CD14-positive monocyte (primary cell): ENCODE data around the gene RASSF4. TPM values are rescaled to one million over a fixed set of nuclear protein-coding genes. Genes with fewer than 3 reads are reported as not detected.
A peak's percentile ranks its signal among the peaks of the same experiment; 100 is the strongest.

Source experiments
- DNase-seq, 3 donors: peaks; one replicate each; pipeline ENCODE4 v3.0.0-alpha.2; 2011 to 2022
- H2AFZ ChIP-seq: 2 replicates; pipeline ENCODE4 v1.6.0; 2012; ENCODE audit warnings: mild to moderate bottlenecking, low read depth, low read length, inconsistent platforms; ENCODE audit not compliant: insufficient read depth, poor library complexity, severe bottlenecking
- H3K27ac ChIP-seq, 2 donors: 1 replicate in 1 of 2; 2 replicates in 1 of 2; pipeline ENCODE4 v1.5.1; 2012 to 2013; ENCODE audit warnings: low read length in 2 of 2, control low read depth in 1 of 2, inconsistent platforms in 1 of 2, low read depth in 1 of 2, mild to moderate bottlenecking in 1 of 2
- H3K27me3 ChIP-seq, 2 donors: one replicate each; pipeline versions ENCODE4 v1.6.0 to v1.6.1; 2011 to 2013; ENCODE audit warnings: low read length in 2 of 2; ENCODE audit not compliant: control insufficient read depth in 2 of 2, insufficient read depth in 2 of 2
- H3K36me3 ChIP-seq, 2 donors: replicated peaks in 1 of 2; 1 replicate in 1 of 2; 2 replicates in 1 of 2; pipeline versions ENCODE4 v1.5.1 to v1.6.1; 2012 to 2013; ENCODE audit warnings: low read length in 2 of 2, control low read depth in 1 of 2, inconsistent platforms in 1 of 2, mild to moderate bottlenecking in 1 of 2; ENCODE audit not compliant: insufficient read depth in 2 of 2, control insufficient read depth in 1 of 2
- H3K4me1 ChIP-seq, 2 donors: 1 replicate in 1 of 2; 2 replicates in 1 of 2; pipeline versions ENCODE4 v1.5.1 to v1.6.1; 2012 to 2013; ENCODE audit warnings: low read length in 2 of 2, control low read depth in 1 of 2, inconsistent platforms in 1 of 2, mild to moderate bottlenecking in 1 of 2, moderate library complexity in 1 of 2; ENCODE audit not compliant: insufficient read depth in 2 of 2, control insufficient read depth in 1 of 2
- H3K4me2 ChIP-seq: replicated peaks from 2 replicates; pipeline ENCODE3; 2012; ENCODE audit warnings: low read length, moderate library complexity, mild to moderate bottlenecking; ENCODE audit not compliant: poor library complexity, severe bottlenecking; ENCODE audit errors: extremely low read depth
- H3K4me3 ChIP-seq, 3 experiments: fragments of 200-600 bp in 1 of 3; sonication (generic) in 1 of 3; replicated peaks in 1 of 3; 1 replicate in 2 of 3; 2 replicates in 1 of 3; pipeline ENCODE4 v1.5.1; 2011 to 2013; ENCODE audit warnings: low read length in 3 of 3, mild to moderate bottlenecking in 3 of 3, control low read depth in 2 of 3, low read depth in 2 of 3, inconsistent platforms in 1 of 3, moderate library complexity in 1 of 3
- H3K79me2 ChIP-seq: 2 replicates; pipeline ENCODE4 v1.6.0; 2012; ENCODE audit warnings: mild to moderate bottlenecking, control low read depth, inconsistent platforms, low read length, moderate library complexity; ENCODE audit not compliant: insufficient read depth
- H3K9ac ChIP-seq: 2 replicates; pipeline ENCODE4 v1.6.0; 2017; ENCODE audit warnings: low read length, mild to moderate bottlenecking; ENCODE audit not compliant: insufficient read depth, poor library complexity, severe bottlenecking
- H3K9me3 ChIP-seq, 2 donors: replicated peaks in 1 of 2; 1 replicate in 1 of 2; 2 replicates in 1 of 2; pipeline versions ENCODE4 v1.5.1 to v1.6.1; 2012 to 2013; ENCODE audit warnings: low read length in 2 of 2, control low read depth in 1 of 2; ENCODE audit not compliant: control insufficient read depth in 1 of 2, insufficient read depth in 1 of 2
- H4K20me1 ChIP-seq: 2 replicates; pipeline ENCODE4 v1.6.0; 2012; ENCODE audit warnings: mild to moderate bottlenecking, low read length, control low read depth, moderate library complexity; ENCODE audit not compliant: insufficient read depth
- H3K27ac Mint-ChIP-seq, 7 donors: one replicate each; pipeline ENCODE4 v1.8.0; 2020; ENCODE audit warnings: mild to moderate bottlenecking in 7 of 7, mixed read lengths in 7 of 7, moderate library complexity in 6 of 7, inconsistent platforms in 2 of 7
- H3K27me3 Mint-ChIP-seq, 3 donors: one replicate each; pipeline ENCODE4 v1.8.0; 2021 to 2022; ENCODE audit warnings: low read depth in 3 of 3, mild to moderate bottlenecking in 3 of 3, mixed read lengths in 3 of 3, moderate library complexity in 3 of 3, inconsistent platforms in 1 of 3
- H3K36me3 Mint-ChIP-seq, 2 donors: one replicate each; pipeline ENCODE4 v1.8.0; 2020; ENCODE audit warnings: mixed read lengths in 2 of 2, inconsistent platforms in 1 of 2, mild to moderate bottlenecking in 1 of 2
- H3K4me1 Mint-ChIP-seq: one replicate; pipeline ENCODE4 v1.8.0; 2020; ENCODE audit warnings: mild to moderate bottlenecking, mixed read lengths
- H3K4me3 Mint-ChIP-seq, 2 donors: one replicate each; pipeline ENCODE4 v1.8.0; 2020; ENCODE audit warnings: mild to moderate bottlenecking in 2 of 2, mixed read lengths in 2 of 2, moderate library complexity in 1 of 2
- H3K9me3 Mint-ChIP-seq, 7 donors: one replicate each; pipeline ENCODE4 v1.8.0; 2020 to 2022; ENCODE audit warnings: mixed read lengths in 7 of 7, mild to moderate bottlenecking in 6 of 7, moderate library complexity in 6 of 7, inconsistent platforms in 2 of 7
- WGBS: methylation state at CpG from one replicate; pipeline ENCODE4 v1.1.5; 2013; ENCODE audit warnings: missing lambda C conversion rate; ENCODE audit not compliant: insufficient coverage; 5-methylcytosine and 5-hydroxymethylcytosine counted together
- intact Hi-C, 2 donors: fragments of 100-400 bp; cut with micrococcal nuclease; formaldehyde crosslinking; loops; one replicate each; pipeline versions ENCODE4 v1.15.0 to v1.15.1; 2023
- polyA plus RNA-seq, 3 donors: library from polyadenylated mRNA; depleted of rRNA in 1 of 3; unstranded in 2 of 3; stranded (reverse) in 1 of 3; fragments of 300-500 nt in 2 of 3; fragments of >200 nt in 1 of 3; fragmentation: Illumina TruSeq in 2 of 3; gene quantifications; 1 replicate in 2 of 3; 2 replicates in 1 of 3; pipeline ENCODE4 v1.2.3, GENCODE V29; 2012 to 2021
- TF ChIP-seq, protein P1 (sequence below): fragments of 200-600 bp; IDR thresholded peaks from one replicate; pipeline ENCODE4 v1.8.0; 2022; ENCODE audit warnings: antibody characterized with exemption, mild to moderate bottlenecking

Gene RASSF4
- polyA plus RNA-seq, 3 donors: 117 to 290 (median 120) TPM

DNA sequence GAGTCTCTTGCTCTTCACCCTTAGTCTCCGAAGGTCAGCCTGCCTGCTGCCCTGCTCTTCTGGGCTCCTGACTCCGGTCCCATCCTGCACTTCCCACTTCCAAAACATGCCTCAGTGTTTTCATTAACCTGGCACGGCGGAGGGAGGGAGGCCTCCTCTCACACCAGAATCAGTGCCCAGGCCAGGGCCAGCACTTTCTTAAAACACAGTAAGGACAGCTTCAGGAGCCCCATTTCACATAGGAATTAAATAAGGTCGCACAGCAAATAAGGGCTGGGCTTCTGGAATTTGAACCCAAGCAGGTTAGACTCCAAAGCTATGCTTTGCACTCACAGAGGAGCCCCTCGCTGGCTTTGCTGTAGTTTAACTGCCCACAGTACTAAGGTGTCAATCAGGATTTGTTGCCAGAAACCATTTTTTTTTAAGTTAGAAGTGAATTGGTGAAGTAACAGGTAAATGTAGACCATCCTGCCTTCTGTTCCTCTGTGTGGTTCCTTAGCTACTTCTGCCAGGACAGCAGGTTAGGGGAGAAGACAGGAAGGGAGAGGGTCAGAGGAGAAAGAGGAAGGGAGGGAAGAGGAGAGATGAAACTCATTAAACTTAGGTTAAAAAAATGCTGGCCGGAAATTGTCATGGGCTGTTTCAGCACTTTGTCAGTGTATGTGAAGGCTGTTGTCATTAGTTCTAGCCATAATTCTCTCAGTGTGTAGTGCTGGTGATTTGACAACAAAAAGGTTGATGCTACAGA lies 1.1 kb downstream of the RASSF4 start:
- Mint-ChIP-seq H3K36me3 (peaks cover 39 to 51% of the 10 kb centered on the region in 2 donors), H3K27me3 (peaks cover 0 to 1% (median 0%) of the 10 kb centered on the region in 3 donors), H3K4me3 (peak overlapping the region; percentile 90 to 99), H3K27ac (peak overlapping the region; percentile 83 to 96 (median 93)), H3K4me1 (peaks cover 82% of the 10 kb centered on the region), H3K9me3 (peaks cover 0 to 4% (median 3%) of the 10 kb centered on the region in 7 donors)
- H3K4me2 ChIP-seq: peak overlapping the region; percentile 99
- no peaks in the 10 kb centered on the region for H3K9me3 ChIP-seq
- WGBS: 52% methylated on average over 4 of the region's 7 CpGs
- peak overlapping the region; percentile 48 for H2AFZ ChIP-seq
- H3K79me2 ChIP-seq: peaks cover 99% of the 10 kb centered on the region
- H4K20me1 ChIP-seq: peaks cover 85% of the 10 kb centered on the region
- H3K4me3 ChIP-seq: peak overlapping the region; percentile 83 to 96 (median 91)
- peak overlapping the region; percentile 84 for H3K9ac ChIP-seq
- no peaks in the 10 kb centered on the region for H3K27me3 ChIP-seq
- TF ChIP-seq, protein P1, sequence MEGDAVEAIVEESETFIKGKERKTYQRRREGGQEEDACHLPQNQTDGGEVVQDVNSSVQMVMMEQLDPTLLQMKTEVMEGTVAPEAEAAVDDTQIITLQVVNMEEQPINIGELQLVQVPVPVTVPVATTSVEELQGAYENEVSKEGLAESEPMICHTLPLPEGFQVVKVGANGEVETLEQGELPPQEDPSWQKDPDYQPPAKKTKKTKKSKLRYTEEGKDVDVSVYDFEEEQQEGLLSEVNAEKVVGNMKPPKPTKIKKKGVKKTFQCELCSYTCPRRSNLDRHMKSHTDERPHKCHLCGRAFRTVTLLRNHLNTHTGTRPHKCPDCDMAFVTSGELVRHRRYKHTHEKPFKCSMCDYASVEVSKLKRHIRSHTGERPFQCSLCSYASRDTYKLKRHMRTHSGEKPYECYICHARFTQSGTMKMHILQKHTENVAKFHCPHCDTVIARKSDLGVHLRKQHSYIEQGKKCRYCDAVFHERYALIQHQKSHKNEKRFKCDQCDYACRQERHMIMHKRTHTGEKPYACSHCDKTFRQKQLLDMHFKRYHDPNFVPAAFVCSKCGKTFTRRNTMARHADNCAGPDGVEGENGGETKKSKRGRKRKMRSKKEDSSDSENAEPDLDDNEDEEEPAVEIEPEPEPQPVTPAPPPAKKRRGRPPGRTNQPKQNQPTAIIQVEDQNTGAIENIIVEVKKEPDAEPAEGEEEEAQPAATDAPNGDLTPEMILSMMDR: no peak
- H3K27ac ChIP-seq: peak overlapping the region; percentile 52 to 81
- H3K4me1 ChIP-seq: peaks cover 84 to 93% of the 10 kb centered on the region in 2 donors
- intact Hi-C loops: loop anchor here in 1 of 2 donors (10.0 kb wide), 2 partner anchors 414 to 1064 kb away; partner anchors contain the start of gene ALOX5
- DNase-seq: peak in 1 of 3 donors; percentile 49
- peaks cover 9 to 20% of the 10 kb centered on the region in 2 donors for H3K36me3 ChIP-seq

DNA sequence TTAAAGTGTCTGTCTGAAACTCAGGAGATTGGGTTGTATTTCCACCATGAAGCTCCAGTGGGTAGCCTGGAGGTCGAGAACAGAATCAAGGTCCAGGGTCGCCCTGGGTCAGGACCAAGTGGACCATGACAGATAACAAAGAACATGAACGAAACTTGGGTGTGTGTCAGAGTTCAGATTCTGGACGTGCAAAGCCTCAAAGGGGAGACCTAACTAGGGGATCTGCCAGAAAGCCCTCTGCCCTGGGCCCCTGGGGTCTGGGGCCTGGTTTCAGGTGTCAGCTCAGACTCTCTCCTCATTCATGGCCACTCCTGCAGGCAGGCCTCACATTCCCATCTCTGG lies 1.6 kb downstream of the RASSF4 start:
- Histone ChIP-seq H3K36me3 (peaks cover 4 to 15% of the 10 kb centered on the region in 2 donors), H4K20me1 (peaks cover 85% of the 10 kb centered on the region), H3K4me1 (peaks cover 90 to 96% of the 10 kb centered on the region in 2 donors), H3K4me3 (peak overlapping the region; percentile 83 to 96 (median 91)), H3K27me3 (no peaks in the 10 kb centered on the region), H3K9me3 (no peaks in the 10 kb centered on the region), H3K4me2 (peak overlapping the region; percentile 99), H3K9ac (peak overlapping the region; percentile 84), H3K27ac (peak overlapping the region; percentile 52 to 81), H3K79me2 (peaks cover 99% of the 10 kb centered on the region), H2AFZ (no peak overlapping the region)
- DNase-seq: no peak
- Mint-ChIP-seq H3K4me1 (peaks cover 86% of the 10 kb centered on the region), H3K4me3 (peak overlapping the region; percentile 90 to 99), H3K36me3 (peaks cover 37 to 48% of the 10 kb centered on the region in 2 donors), H3K27ac (peak overlapping the region; percentile 83 to 96 (median 93)), H3K27me3 (peaks cover 0 to 1% (median 0%) of the 10 kb centered on the region in 3 donors), H3K9me3 (peaks cover 0 to 4% (median 2%) of the 10 kb centered on the region in 7 donors)
- intact Hi-C loops: loop anchor here in 1 of 2 donors (10.0 kb wide), 2 partner anchors 414 to 1064 kb away; partner anchors contain the start of gene ALOX5
- TF ChIP-seq, protein P1: no peak
- WGBS: 43% methylated on average over 4 of the region's 4 CpGs
